Naive thymus-derived CD8-positive, alpha-beta T cell (primary cell): ENCODE results near the gene SDC3. TPM values are rescaled to one million over a fixed set of nuclear protein-coding genes. Genes with fewer than 3 reads are reported as not detected.

Experiments used
- ATAC-seq, 2 donors: fragments of 150-1000 bp; cut with Tn5 transposase in 1 of 2; sonication (Bioruptor Pico), chemical (Tn5 transposase) in 1 of 2; 1 replicate in 1 of 2; 2 replicates in 1 of 2; pipeline ENCODE4 v1.10.0; 2021; ENCODE audit warnings: mild to moderate bottlenecking in 2 of 2, moderate library complexity in 2 of 2
- POLR2A ChIA-PET: fragments of 350-600 bp; sonication (Branson Sonifier 250); formaldehyde crosslinking; loops from one replicate; lab custom pipeline; 2021; ENCODE audit warnings: antibody characterized with exemption; lab: Charles Lee
- DNase-seq, 10 donors: peaks; one replicate each; pipeline versions ENCODE4 v3.0.0 to v3.0.0-alpha.2; 2020 to 2022
- H3K27ac Mint-ChIP-seq, 10 donors: one replicate each; pipeline ENCODE4 v1.8.0; 2020 to 2022; ENCODE audit warnings: mild to moderate bottlenecking in 10 of 10, mixed read lengths in 10 of 10, moderate library complexity in 4 of 10, inconsistent platforms in 1 of 10
- H3K27me3 Mint-ChIP-seq, 5 donors: one replicate each; pipeline ENCODE4 v1.8.0; 2021 to 2022; ENCODE audit warnings: mixed read lengths in 5 of 5
- H3K36me3 Mint-ChIP-seq, 3 donors: one replicate each; pipeline ENCODE4 v1.8.0; 2020 to 2022; ENCODE audit warnings: mixed read lengths in 3 of 3, mild to moderate bottlenecking in 2 of 3, inconsistent platforms in 1 of 3
- H3K4me1 Mint-ChIP-seq, 4 donors: one replicate each; pipeline ENCODE4 v1.8.0; 2021 to 2022; ENCODE audit warnings: mixed read lengths in 4 of 4
- H3K4me3 Mint-ChIP-seq, 10 donors: one replicate each; pipeline ENCODE4 v1.8.0; 2020 to 2022; ENCODE audit warnings: mild to moderate bottlenecking in 10 of 10, mixed read lengths in 10 of 10, moderate library complexity in 6 of 10, inconsistent platforms in 1 of 10
- H3K9me3 Mint-ChIP-seq, 9 donors: one replicate each; pipeline ENCODE4 v1.8.0; 2020 to 2022; ENCODE audit warnings: mixed read lengths in 9 of 9, mild to moderate bottlenecking in 3 of 9, inconsistent platforms in 1 of 9, moderate library complexity in 1 of 9
- polyA plus RNA-seq, 3 donors: library from polyadenylated mRNA; unstranded; fragments of 300-500 nt; fragmentation: Illumina TruSeq; gene quantifications; one replicate each; pipeline ENCODE4 v1.2.3, GENCODE V29; 2021
- total RNA-seq, 8 experiments: library from RNA in 2 of 8; stranded (reverse) in 2 of 8; gene quantifications; one replicate each; pipeline ENCODE4 v1.2.3 and lab custom pipeline; 2021 to 2026

SDC3 gene
- total and polyA plus RNA-seq, 5 experiments from 2014 or later = 0.16 to 0.66 TPM; not detected in 3

DNA sequence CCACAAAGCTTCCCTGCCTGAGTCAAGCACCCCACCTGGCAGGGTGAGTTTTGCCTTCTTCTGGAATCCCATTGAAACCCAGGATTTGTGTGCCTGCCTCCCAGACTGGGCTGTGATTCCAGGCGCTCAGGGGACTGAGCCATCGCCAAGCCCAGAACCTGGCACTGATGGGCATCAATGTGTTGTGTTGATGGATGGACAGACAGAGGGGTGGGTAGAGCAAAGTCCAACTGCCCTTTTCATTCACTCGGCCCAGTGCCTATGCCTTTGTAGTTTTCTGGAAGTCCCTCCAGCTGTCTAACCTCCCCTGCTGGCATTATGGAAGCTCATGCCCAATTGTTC is 85.0 kb downstream of the SDC3 start:
- Mint-ChIP-seq H3K27ac (no peak overlapping the region), H3K36me3 (no peaks in the 10 kb centered on the region), H3K27me3 (peaks cover 34 to 69% (median 56%) of the 10 kb centered on the region in 5 donors), H3K4me1 (peaks cover 18 to 29% (median 24%) of the 10 kb centered on the region in 4 donors), H3K9me3 (no peaks in the 10 kb centered on the region), H3K4me3 (peak overlapping the region in 8 of 10 donors; percentile 35 to 92 (median 84))
- POLR2A ChIA-PET = no interaction called here
- no peak for ATAC-seq
- DNase-seq = no peak

DNA sequence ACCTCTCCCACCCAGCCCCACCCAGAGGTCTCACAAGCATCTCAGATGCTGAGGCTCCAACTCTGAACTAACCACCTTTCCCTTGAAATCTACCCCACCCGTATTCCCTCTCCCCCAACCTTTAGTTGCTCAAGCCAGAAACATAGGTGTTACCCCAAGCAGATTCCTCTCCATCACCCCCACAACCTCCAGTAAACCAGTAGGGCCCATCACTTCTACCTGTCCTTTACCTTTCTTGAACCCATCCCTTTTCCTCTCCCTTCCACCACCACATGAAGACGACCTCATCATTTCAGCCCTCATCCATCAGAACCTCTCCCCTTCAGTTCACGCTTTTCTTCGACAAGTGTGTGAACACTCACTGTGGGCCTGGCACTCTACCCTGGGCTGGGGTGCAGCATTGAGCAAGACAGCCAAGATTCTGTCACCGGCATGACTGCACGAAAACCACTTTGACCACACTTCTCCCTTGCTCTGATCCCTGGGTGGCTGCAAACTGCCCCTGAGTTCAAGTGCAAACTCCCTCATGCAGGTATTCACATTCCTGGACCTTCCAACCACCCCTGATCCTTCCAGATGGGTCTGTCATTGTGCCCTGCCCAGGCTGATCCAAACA is 85.5 kb downstream of the SDC3 start:
- Mint-ChIP-seq H3K36me3 (no peaks in the 10 kb centered on the region), H3K4me1 (peaks cover 18 to 29% (median 24%) of the 10 kb centered on the region in 4 donors), H3K27me3 (peaks cover 39 to 72% (median 58%) of the 10 kb centered on the region in 5 donors), H3K27ac (peak overlapping the region in 1 of 10 donors; percentile 29), H3K9me3 (no peaks in the 10 kb centered on the region), H3K4me3 (peak overlapping the region in 1 of 10 donors; percentile 56)
- POLR2A ChIA-PET = no interaction called here
- no peak for DNase-seq
- no peak for ATAC-seq

DNA sequence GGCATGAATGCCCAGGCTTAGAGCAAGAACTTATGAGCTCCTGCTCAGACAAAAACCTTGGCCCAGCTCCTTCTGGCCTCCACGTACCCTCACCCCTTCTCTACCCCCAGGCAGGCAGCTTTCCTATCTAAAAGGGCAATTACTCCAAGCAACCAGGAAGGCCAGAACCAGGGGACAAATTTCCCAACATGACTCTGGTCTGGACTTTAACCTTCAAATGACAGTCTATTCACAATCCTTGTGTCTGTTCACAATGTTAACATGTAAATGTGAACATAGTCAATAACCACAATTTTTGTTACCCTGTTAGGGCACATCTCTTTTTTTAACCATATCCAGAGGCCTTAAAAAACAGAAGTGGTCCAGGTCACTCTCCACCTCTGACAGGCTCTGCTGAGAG is 86.6 kb downstream of the SDC3 start:
- peaks cover 41 to 76% (median 62%) of the 10 kb centered on the region in 5 donors for H3K27me3 Mint-ChIP-seq
- no peak for ATAC-seq
- POLR2A ChIA-PET = no interaction called here
- no peak overlapping the region for H3K27ac Mint-ChIP-seq
- DNase-seq = no peak
- no peak overlapping the region for H3K4me3 Mint-ChIP-seq
- H3K9me3 Mint-ChIP-seq = no peaks in the 10 kb centered on the region
- H3K36me3 Mint-ChIP-seq = no peaks in the 10 kb centered on the region
- H3K4me1 Mint-ChIP-seq = peaks cover 18 to 29% (median 24%) of the 10 kb centered on the region in 4 donors

DNA sequence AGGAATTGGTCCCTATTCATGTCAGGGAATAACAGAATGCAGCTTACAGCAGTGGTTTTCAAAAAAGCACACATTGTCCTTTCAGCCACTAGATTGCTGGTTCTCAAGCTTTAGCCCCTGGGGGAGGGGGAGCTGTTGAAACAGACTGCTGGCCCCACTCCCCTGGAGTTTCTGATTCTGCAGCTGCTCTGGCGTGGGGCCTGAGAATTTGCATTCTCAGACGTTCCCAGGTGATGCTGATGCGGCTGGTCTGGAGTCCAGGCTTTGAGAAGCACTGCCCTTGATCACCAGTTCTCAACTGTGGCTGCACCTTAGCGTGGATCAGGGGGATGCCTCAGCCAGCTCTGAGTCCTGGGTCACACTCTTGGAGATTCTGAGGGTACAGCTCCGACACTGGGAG is 88.3 kb downstream of the SDC3 start:
- no peak for DNase-seq
- H3K4me3 Mint-ChIP-seq = no peak overlapping the region
- no peak overlapping the region for H3K27ac Mint-ChIP-seq
- POLR2A ChIA-PET = no interaction called here
- H3K4me1 Mint-ChIP-seq = peaks cover 17 to 25% (median 22%) of the 10 kb centered on the region in 4 donors
- H3K36me3 Mint-ChIP-seq = no peaks in the 10 kb centered on the region
- peaks cover 42 to 72% (median 59%) of the 10 kb centered on the region in 5 donors for H3K27me3 Mint-ChIP-seq
- H3K9me3 Mint-ChIP-seq = peaks cover 0 to 2% (median 0%) of the 10 kb centered on the region in 9 donors
- no peak for ATAC-seq

Other genes starting within 250 kb of the SDC3 start
- under 1 TPM; 0.47 to 0.96 TPM for gene MATN1, start 185.2 kb downstream of the SDC3 start, total RNA-seq
- under 1 TPM in 1 of 3 donors, not detected in 2; 0.07 TPM for gene MATN1, start 185.2 kb downstream of the SDC3 start, polyA plus RNA-seq
- 100 to 1,000 TPM; 565 to 585 TPM for gene LAPTM5, start 151.0 kb downstream of the SDC3 start, total RNA-seq
- gene LAPTM5, start 151.0 kb downstream of the SDC3 start, polyA plus RNA-seq = 100 to 1,000 TPM; 534 to 602 (median 561) TPM
- gene PUM1, start 157.0 kb upstream of the SDC3 start, total RNA-seq = 100 to 1,000 TPM; 175 to 189 TPM
- gene PUM1, start 157.0 kb upstream of the SDC3 start, polyA plus RNA-seq = 100 to 1,000 TPM in 2 of 3 donors, 10 to 100 TPM in 1; 94.0 to 126 (median 113) TPM